SK-N-MC (cell line): ENCODE data around the gene HNRNPUL2.
"Not testable (repeated sequence)": the region's sequence is repeated elsewhere in the genome, so short reads cannot be mapped to it uniquely, and the experiment has no call there.

ENCODE experiments used
- DNase-seq: peaks from one replicate; pipeline ENCODE4 v3.0.0-alpha.2; 2011; ENCODE audit warnings: low read depth, low spot score
- H3K27ac ChIP-seq: fragments of 200-600 bp; sonication (generic); 2 replicates; pipeline ENCODE4 v1.5.1; 2016; ENCODE audit warnings: mixed run types
- H3K36me3 ChIP-seq: fragments of 200-600 bp; sonication (generic); 2 replicates; pipeline ENCODE4 v1.6.1; 2017; ENCODE audit warnings: antibody characterized with exemption, low read length, mixed read lengths; ENCODE audit not compliant: insufficient read depth
- H3K4me3 ChIP-seq: fragments of 200-600 bp; sonication (generic); 2 replicates; pipeline ENCODE4 v1.5.1; 2016
- H3K9ac ChIP-seq: fragments of 200-600 bp; sonication (generic); 2 replicates; pipeline ENCODE4 v1.8.0; 2017; ENCODE audit warnings: mixed run types, mixed read lengths; ENCODE audit not compliant: insufficient read length
- H3K9me3 ChIP-seq: fragments of 200-600 bp; sonication (generic); 2 replicates; pipeline ENCODE4 v1.6.1; 2017; ENCODE audit warnings: low read depth, mild to moderate bottlenecking, antibody characterized with exemption, low read length, moderate library complexity, mixed read lengths
- EZH2 ChIP-seq: fragments of 200-600 bp; sonication (generic); IDR thresholded peaks from one replicate; pipeline ENCODE4 v1.6.1; 2017; ENCODE audit warnings: antibody characterized with exemption
- FOXP2 ChIP-seq: optimal IDR thresholded peaks from 2 replicates; pipeline ENCODE3; 2011; ENCODE audit warnings: mild to moderate bottlenecking, moderate library complexity; ENCODE audit not compliant: insufficient read depth; ENCODE audit errors: extremely low read length, control extremely low read depth
- POLR2AphosphoS5 ChIP-seq: IDR thresholded peaks from 2 replicates; pipeline ENCODE4 v1.6.1; 2012; ENCODE audit warnings: mild to moderate bottlenecking, low read depth, low read length, borderline replicate concordance

HNRNPUL2 gene

DNA sequence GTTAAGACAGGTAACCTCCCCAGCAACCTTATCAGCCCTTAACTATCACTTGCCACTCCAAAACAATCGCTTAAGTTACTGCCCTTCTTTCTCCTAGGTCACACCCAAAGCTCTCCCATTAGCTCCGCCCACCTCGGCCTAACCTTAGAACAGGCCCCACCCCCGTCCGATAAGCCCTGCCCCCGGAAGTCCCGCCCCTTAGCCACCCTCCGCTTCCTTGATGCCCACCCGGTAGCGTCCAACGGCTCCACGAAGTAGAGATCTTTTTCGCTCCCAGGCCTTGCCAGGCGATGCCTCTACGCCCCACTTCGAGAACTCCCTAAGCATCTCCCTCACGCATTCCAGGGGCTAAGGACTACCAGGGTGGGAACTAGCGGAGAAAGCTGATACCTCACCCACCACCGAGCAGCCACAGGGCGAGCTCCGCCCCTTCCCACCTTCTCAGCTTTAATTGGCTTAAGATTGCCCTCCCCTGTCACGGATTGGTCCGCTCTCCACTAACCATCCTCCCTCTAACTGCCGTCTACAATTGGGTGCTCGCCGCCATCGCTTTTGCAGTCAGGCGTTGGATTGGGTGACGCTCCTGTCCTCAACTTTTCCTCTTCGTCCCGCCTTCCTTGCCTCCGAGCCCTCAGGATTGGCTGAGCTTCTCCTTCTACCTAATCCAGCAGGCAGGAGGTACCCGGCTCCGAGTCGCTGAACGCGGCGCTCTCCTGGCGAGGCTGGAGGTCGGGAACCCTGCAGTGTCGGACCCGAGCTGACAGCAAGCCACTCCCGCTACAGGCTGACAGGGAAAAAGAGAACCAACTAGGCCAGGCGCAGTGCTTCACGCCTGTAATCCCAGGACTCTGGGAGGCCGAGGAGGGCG is 26.7 kb upstream of the HNRNPUL2 start, which contains the start of gene ZBTB3:
Gene ZBTB3, minus strand, starts transcription at position 425 of the 868 bp plus-strand sequence. CDS start 496 bp downstream, outside the sequence.
- Histone ChIP-seq H3K27ac (peak within 1 kb of the TSS; percentile 96), H3K9ac (peak within 1 kb of the TSS; percentile 91), H3K9me3 (no peaks in the 10 kb centered on the region), H3K4me3 (peak within 1 kb of the TSS; percentile 100), H3K36me3 (peaks cover 4% of the 10 kb centered on the region; the same call in 1 of the 2 replicates)
- peak; percentile 84 for TF ChIP-seq POLR2AphosphoS5
- no peak for TF ChIP-seq EZH2
- peak; percentile 29 for TF ChIP-seq FOXP2
- DNase-seq: peak; percentile 97

- DNase-seq: no peak
- TF ChIP-seq FOXP2: no peak
- TF ChIP-seq POLR2AphosphoS5: no peak
- no peak for TF ChIP-seq EZH2
- H3K27ac ChIP-seq: peak overlapping the region; percentile 96
- peak overlapping the region; percentile 100 for H3K4me3 ChIP-seq
- peak overlapping the region; percentile 91 for H3K9ac ChIP-seq
- H3K9me3 ChIP-seq: no peaks in the 10 kb centered on the region
- H3K36me3 ChIP-seq: peaks cover 4% of the 10 kb centered on the region; the same call in 1 of the 2 replicates
Observed at GRCh38 chr11:62752994-62753735, 25.9 kb upstream of the HNRNPUL2 start.

DNA sequence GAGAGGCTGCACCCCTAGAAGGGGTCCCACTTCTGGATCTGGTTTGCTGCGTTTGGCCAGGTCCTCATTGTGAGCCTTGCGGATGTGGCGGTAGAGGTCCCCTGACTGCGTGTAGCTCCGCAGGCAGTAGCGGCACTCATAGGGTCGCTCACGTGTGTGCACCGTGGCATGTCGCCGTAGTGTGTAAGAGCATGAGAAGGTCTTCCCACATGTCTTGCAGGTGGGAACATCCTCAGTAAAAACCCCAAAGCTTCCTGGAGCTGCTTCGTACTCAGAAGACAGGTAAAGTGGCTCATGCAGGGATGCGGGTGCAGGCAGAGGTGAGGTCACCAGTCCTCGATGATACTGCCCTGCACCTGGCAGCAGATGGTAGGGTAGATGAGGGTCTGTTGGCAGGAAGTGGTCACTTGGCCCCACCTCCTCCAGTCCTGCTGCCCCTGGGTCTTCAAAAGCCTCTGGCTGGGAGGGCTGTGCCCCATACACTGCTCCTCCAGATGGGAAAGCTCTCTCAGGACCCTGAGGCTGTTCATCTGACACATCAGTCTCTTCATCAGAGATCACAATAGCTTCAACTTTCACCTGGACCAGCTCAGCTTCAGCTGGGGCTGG is 25.0 kb upstream of the HNRNPUL2 start:
- no peak for TF ChIP-seq EZH2
- TF ChIP-seq POLR2AphosphoS5: no peak
- no peak for TF ChIP-seq FOXP2
- no peak for DNase-seq
- H3K36me3 ChIP-seq: peaks cover 4% of the 10 kb centered on the region; the same call in 1 of the 2 replicates

DNA sequence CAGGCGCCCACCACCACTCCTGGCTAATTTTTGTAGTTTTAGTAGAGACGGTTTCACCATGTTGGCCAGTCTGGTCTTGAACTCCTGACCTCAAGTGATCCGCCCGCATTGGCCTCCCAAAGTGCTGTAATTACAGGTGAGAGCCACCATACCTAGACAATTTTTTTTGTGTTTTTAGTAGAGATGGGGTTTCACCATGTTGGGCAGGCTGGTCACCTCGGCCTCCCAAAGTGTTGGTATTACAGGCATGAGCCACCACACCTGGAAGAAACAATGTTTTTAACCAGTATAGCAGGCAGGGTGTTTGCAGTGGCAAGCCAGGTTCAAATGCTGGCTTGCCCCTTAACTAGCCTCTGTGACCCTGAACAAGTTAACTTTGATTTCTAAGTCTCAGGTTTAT is 22.7 kb upstream of the HNRNPUL2 start:
- not testable (repeated sequence) for H3K27ac ChIP-seq, H3K9me3 ChIP-seq, H3K36me3 ChIP-seq, DNase-seq, H3K4me3 ChIP-seq, H3K9ac ChIP-seq

More for the DNA sequence above, 25.0 kb upstream of the HNRNPUL2 start:
- H3K4me3 ChIP-seq: no peak overlapping the region
- no peaks in the 10 kb centered on the region for H3K9me3 ChIP-seq
- no peak overlapping the region for H3K27ac ChIP-seq
- H3K9ac ChIP-seq: no peak overlapping the region

DNA sequence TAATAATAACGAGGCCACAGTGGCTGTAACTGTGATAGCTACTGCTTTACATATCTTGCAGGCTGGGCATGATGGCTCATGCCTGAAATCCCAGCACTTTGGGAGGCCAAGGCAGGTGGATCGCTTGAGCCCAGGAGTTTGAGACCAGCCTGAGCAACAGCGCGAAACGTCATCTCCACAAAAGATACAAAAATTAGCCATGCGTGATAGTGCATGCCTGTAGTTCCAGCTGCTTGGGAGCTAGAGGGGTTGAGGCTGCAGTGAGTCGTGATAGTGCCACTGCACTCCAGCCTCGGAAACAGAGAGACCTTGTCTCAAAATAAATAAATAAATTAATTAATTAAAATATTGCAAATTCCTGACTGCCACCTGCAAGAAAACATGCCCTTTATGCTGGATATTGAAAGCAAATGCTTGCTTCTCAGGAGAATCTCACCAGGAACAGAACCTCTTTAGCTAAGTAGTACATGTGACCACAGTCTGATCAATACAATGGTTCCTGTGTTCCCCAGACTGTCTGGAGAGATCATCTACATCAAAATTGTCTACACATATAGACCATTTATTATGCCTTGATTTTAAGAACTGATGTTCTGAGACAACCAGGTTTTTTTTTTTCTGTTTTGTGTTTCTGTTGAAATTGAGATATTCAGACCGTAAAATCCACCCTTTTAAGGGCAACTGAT is 20.4 kb upstream of the HNRNPUL2 start:
- DNase-seq: no peak
- Histone ChIP-seq H3K27ac (peak overlapping the region; percentile 77), H3K4me3 (no peak overlapping the region), H3K9ac (no peak overlapping the region), H3K9me3 (no peaks in the 10 kb centered on the region), H3K36me3 (peaks cover 4% of the 10 kb centered on the region; the same call in 1 of the 2 replicates)
- TF ChIP-seq FOXP2: no peak
- TF ChIP-seq POLR2AphosphoS5: no peak
- TF ChIP-seq EZH2: no peak

DNA sequence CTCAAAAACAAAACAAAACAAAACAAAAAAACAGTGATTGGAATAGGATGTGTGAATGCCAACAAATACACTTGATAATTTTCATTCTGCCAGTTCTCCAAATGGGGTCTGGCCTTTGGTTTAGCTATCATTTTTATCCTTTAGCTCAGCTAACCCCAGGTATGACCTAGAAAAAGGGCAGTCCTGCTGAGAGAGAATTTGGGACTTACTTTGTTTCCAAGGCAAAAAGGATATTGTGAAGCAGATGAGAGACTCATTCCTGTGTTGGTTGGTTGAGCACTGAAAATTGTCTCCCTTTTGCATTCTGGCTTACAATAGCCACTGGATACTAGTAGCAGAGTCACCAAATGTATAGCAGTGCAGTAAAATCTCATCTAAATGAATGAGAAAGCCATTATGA is 9.9 kb upstream of the HNRNPUL2 start:
- no peak for TF ChIP-seq EZH2
- TF ChIP-seq POLR2AphosphoS5: no peak
- TF ChIP-seq FOXP2: no peak
- Histone ChIP-seq H3K9ac (no peak overlapping the region), H3K4me3 (no peak overlapping the region), H3K9me3 (no peaks in the 10 kb centered on the region), H3K36me3 (peaks cover 32% of the 10 kb centered on the region), H3K27ac (no peak overlapping the region)
- DNase-seq: no peak

DNA sequence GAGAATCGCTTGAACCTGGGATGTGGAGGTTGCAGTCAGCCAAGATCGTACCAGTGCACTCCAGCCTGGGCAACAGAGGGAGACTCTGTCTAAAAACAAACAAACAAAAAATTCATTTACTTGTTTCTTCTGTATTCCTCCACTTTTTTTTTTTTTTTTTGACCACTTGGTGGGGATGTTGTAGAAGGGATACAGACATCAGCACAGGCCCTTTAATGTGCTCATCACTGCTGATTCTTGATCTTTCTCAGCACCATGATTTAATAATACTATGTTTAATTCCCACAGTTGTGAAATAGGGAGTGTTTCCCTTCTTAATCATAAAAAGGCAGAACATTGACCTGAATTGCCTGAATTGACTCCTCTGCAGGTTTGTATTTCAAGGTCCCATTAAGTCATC is 5.6 kb upstream of the HNRNPUL2 start:
- DNase-seq: no peak
- no peak overlapping the region for H3K4me3 ChIP-seq
- H3K36me3 ChIP-seq: peaks cover 23% of the 10 kb centered on the region
- no peak for TF ChIP-seq EZH2
- H3K9ac ChIP-seq: no peak overlapping the region
- no peaks in the 10 kb centered on the region for H3K9me3 ChIP-seq
- no peak overlapping the region for H3K27ac ChIP-seq

- H3K9me3 ChIP-seq, DNase-seq: not testable (repeated sequence)
- H3K27ac ChIP-seq: 0 out of 2 replicates have a peak overlapping the region, but pooled peaks have one; percentile 25
- peak overlapping the region; percentile 98 for H3K4me3 ChIP-seq
- peaks cover 25% of the 10 kb centered on the region for H3K36me3 ChIP-seq
- H3K9ac ChIP-seq: peak overlapping the region; percentile 86
Observed at GRCh38 chr11:62730076-62730475, 2.8 kb upstream of the HNRNPUL2 start.
